HG03108 (cell line): ENCODE measurements around the gene CKMT2.

Experiments used
- ATAC-seq: cut with Tn5 transposase; IDR thresholded peaks from one replicate; pipeline ENCODE4 v1.9.1; 2021; ENCODE audit warnings: moderate library complexity; ENCODE audit not compliant: unreplicated experiment

The CKMT2 gene

DNA sequence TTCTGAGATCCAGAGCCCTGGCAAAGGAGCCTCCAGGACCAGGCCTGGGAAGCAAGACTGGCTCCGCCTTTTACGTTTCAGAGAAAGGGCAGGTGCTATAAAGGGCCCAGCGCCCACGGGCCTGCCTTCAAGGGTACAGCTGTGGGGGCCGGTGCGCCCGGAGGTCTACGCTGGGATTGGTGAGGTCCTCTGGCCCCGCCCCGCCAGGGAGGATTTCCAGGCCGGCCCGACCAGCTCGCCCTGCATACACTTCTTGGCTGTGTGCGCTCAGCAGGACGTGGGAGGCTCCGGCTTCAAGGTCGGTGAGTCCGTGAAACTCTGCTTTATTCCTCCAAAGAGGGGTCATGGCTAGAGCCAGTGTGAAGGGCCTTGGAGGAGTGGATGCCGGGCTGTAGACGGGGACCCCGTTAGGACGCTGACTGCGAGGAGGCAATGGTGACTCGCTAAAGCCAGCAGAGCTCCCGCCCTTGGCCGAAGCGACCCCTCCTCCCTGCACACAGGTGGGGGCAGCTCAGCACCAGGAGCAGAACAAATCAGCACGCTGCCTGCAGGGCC, at the start of gene CKMT2:
Gene CKMT2, plus strand, starts transcription at position 243 of the 555 bp plus-strand sequence. CDS start 17,811 bp downstream, outside the sequence.
- no peak for ATAC-seq

DNA sequence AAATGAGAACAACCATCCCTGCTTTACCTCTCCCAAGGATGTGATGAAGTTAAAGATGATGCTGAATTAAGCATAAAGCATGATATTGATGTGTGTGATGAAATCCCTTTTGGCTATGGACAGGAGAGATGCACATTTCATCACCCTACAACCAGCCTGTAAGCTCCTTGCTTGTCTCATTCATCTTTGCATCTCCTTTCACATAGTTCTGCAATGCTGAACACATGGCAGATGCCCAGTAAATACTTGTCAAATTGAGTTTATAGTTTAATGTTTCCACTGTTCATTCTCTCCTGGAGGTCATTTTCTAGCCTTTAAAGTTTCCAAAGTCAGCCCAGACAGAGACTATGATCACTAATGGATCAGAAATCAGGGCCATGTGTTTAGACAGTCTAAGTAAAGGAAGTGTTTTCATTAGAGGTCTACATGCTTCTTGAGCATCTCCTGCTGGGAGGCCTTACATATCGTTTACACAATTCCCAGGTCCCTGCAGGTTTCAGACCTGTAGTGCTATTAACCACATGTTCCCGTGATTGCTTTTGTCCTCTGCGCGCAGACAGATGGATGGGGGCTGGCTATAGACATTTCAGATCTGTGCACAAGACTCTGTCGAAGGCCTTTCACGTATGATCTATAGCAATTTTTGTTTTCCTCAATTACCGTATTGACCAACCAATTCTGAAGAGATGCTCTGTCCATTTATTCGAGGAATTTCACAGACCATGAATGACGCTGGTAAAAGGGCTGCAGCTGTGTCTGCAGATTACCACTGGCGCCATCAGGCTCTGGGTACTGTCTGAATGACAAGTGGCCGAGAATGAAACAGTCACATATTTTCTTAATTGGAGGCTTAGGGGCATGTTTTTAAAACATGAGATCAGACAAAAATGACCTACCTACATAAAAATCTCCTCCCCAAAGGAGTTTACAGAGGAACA, 49.0 kb upstream of the CKMT2 start:
- no peak for ATAC-seq

DNA sequence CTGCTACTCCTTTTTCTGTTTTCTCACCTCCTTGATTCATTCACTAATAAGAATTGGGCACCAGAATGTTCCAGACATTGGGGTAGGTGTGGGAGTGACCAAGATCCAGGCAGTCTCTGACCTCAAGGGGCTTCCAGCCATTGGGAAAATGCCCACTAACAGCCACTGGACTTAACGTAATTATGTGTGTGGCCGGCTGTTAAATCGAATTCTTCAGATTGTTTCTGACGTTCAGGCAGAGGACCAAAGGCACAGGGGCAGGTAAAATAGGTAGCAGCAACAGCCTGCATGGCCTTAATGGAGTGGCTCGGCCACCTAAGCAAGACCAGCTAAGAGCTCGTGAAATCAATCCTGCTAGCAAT, 48.4 kb upstream of the CKMT2 start:
- ATAC-seq, result no peak

DNA sequence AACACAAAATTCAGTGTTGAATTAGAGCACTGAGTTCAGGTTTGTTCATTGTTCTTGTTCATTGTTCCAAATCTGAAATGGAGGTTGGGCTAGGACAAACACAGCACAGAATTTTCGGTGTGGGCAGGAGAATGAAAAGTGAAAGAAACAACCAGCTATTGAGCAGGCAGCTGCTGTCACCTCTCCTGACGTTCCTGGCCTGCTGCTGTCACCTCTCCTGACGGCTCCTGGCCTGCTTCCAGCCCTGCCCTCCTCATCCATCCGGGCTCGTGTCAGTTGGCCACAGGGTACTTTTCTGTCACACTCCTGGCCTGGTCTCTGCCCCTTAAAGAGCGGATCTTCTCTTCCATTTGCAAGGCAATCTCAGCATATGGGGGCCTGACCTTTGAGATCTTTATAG, 45.2 kb upstream of the CKMT2 start:
- ATAC-seq, result no peak

DNA sequence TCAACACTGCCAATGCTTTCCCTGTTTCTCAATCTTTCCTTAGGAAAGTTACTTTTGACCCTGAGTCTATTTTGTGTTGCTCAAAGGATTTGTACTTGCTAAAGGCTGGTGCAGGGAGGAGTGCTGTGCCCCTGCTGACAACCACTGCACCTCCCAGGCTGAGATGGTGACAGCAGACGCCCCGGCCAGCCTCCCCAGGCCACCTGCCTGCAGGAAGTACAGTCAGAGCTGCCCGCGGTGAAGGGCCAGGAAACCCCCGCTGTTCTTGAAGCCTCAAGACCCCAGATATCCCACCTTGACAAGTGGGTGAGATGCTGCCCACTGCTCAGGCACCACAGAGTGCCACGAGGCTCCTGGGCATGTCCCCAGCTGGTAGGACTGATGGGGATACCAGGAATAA, 44.2 kb upstream of the CKMT2 start:
- ATAC-seq, result no peak

DNA sequence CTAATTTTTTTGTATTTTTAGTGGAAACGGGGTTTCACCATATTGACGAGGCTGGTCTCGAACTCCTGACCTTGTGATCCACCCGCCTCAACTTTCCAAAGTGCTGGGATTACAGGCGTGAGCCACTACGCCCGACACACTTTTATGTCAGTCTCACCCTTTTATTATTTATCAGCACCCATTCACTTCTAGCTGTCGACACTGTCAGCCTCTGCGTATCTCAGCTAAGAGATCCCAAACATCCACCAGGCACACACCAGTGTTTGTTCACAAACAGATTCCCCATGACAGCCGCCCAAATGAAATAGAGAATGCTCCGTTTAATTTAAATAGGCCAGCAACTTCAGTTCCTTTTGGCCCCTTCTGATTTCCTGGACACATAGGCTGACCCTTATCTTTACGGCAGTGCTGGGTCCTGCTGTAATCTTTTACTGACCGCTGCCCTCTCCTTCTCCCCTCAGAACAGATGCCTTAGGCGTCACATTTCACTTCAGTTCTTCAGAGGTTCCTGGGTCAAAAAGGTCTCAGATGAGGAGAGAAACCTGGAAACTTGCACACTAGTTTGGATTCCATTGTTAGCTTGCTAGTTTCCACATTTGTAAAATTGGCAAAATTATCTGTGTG, 43.1 kb upstream of the CKMT2 start:
- ATAC-seq, result no peak

DNA sequence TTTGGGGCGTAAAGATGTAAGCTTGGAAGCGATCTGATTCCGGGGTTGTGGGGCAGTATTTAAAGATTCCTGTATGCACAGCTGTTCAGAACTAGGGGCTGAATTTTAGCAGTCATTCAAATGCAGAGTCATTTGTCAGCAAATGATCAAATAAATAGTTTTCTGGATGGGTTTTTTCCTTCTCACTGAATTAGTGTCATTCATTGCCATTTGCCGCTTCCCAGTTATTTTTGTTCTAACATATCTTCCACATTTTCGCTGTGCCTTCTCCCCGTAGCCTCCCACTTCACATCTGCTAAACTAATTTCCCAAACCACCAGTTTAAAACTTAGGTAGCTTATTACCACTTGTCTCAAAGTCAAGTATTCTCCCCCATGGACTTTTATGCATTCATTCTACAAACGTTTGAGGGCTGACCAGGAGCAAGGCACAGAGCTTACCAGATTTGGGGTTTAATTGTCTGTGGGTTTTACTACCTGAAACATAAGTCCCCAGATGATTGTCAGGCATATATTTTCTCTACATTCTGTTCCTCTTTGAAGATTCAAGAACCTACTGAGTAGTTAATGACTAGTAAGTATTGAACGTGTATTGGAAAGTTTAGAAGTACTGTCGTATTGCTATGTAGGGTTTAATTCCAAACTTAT, 41.3 kb upstream of the CKMT2 start:
- no peak for ATAC-seq

DNA sequence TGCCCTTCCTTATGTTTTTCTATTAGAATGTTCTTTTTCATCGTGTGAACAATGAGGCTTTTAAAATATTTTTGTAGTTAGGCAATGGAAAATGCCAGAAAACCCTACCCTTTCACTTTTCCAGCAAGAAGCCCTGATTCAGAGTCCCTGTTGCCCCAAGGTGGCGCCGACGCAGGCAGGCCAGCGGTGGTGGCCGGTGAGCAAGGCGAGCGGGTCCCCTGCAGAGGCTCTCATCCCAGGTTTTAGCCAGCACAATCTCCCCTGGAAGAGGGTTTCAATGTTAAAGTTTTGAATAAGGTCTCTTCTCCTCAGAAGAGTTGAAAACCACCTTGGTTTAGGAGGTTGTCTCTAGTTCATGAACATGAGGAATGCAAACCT, 40.8 kb upstream of the CKMT2 start:
- no peak for ATAC-seq

DNA sequence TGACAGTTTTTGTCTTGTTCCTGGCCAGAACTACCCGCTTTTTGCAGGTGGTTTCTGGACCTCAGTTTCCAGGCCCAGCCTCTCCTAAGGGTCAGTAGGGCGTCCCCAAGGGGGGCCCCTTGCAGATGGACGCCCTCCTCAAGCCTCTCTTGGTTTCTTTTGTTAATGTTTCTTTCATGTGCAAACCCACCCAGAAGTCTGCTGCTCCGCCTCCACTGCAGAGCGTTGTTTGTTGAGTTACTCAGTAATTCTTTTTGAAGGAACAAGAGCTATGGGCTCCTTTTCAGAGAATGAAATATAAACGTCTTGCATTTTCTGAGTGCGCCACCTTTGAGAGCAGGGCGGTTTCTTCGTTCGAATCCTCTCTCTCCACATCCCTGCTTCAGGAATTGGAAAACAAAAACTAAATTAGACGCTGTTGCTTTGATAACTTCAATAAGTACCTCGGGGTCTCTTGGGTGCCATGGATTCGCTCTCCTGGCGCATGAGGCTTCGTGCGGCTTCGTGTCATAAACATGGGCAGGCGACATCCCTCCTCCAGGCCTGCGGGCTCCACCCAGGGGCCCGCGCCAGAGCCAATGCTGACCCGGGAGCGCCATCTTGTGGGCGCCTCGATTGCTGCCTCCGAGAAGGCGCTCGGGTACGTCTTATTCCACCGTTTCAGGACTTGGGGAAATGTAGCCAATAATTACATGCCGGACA, 38.3 kb upstream of the CKMT2 start:
- ATAC-seq, result no peak

DNA sequence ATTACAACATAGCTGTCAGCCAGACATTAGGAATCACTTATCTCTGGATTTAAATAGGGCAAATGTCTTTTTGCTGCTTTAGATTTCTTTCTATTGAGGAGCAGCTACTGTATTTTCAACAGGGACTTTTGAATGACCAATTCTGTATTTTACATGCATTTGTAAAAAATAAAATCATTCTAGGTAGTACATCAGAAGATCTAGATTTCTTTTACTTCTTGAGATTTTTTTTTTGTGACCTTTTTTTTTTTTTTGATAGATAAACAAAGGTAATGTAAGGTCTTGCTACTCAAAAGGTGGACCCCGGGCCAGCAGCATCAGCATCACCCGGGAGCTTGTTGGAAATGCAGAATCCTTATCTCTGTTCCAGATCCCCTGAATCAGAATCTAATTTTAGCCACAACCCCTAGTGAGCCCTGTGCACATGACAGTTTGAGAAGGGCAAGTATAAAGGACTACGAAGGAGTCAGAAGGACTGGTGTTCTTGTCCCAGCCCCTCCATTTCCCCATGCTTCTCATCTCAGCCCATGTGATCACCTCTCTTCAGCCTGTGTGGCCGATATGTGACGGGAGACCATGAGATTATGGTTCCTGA, 37.7 kb upstream of the CKMT2 start:
- ATAC-seq, result no peak

DNA sequence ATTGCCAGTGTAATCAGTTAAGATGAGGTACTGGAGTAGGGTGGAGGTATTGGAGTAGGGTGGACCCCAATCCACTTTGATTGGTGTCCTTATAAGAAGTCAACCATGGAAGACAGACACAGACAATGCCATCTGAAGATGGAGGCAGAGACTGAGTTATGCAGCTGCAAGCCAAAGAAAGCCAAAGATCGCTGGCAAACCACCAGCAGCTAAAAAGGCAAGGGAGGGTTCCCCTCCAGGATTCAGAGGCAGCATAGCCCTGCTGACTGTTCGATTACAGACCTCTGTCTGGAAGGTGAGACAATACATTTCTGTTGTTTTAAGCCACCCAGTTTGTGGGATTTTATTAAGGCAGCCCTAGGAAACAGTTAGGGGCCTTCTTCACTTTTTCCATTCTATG, 30.5 kb upstream of the CKMT2 start:
- no peak for ATAC-seq

DNA sequence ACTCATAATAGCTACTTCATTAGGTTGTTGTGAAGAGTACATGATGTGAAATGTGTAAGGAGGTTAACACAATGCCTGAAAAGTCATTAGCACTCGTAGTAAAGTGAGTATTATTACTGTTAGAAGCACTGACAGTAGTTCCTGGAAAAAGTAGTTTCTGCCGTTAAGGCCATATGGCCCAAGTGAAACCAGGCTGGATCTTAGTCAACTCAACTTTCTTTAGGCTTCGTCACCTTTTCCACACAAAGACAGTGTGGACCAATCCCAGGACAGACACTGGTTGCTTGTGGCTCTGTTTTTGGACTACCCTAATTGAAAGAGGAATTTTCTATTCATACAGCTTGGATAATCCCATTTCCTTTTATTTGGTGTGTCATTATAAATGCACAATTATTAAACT, 29.4 kb upstream of the CKMT2 start:
- no peak for ATAC-seq

DNA sequence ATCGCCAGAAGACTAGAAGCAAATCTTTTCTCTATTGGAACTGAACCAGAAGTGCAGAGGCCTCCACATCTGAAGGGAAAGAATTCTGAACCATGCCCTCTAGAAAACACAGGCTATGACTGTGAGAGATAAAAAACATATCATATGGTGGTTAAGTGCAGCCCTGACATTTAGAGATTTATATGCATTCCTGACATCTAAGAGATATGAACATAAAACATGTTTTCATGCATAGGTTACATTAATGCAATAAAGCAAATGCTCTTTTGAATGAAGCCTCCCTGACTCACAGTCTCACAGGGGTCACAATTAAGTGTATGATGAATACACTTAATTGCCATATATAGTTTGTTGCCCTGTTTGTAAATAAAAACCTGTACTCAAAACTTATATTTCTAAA, 28.9 kb upstream of the CKMT2 start:
- no peak for ATAC-seq

DNA sequence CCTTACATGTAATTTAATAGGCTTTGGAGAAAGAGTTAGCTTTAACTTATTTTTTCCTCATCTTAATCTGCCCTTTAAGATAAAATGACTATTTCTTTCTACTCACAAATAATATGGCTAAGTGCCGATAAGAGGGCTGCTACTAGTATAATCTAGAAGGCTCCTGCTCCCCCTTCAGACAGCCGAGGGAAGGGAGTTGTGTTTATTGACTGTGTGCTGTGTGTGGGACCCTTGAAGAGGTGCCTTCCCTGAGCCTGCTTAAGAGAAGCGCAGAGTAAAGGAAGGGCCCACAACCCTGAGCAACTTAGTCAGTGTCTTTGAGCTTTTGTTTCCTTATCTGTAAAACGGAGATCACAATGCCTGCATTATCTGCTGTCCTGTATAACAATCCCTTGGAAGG, 28.1 kb upstream of the CKMT2 start:
- no peak for ATAC-seq

DNA sequence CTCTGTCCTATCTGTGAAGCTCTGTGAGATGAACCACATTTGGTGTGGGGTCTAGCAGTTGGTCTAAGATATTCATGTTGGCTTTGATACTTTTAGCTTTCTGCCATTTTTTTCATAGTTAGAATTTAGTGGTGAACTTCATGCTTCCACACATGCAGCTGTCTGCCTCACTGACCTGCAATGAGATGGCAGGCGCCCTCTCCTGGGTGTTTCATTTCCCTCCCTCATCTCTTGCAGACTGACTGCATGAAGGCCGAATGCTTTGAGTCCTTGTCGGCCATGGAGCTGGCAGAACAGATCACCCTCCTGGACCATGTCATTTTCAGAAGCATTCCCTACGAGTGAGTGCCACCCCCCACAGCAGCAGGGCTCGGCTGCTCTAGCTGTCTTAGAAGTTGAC, 26.1 kb upstream of the CKMT2 start:
- ATAC-seq, result no peak

DNA sequence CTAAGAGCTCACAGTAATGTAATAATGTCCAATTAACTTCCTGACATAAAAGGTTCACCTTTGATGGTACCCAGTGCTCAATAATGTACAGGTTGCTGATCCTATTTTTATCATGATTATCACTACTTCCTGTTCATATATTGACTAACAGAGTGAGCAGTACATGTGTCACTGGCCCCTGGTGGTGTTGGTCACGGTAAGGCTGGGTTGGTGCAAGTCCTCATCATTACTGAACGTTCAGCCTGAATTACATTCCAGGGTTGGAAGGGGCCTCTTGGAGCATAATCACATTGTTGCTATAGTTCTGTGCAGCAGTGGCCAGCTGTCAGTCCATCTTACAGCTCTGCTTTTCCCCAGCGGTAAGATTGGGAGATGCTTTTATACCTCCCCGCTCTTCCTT, 24.2 kb upstream of the CKMT2 start:
- ATAC-seq, result no peak

DNA sequence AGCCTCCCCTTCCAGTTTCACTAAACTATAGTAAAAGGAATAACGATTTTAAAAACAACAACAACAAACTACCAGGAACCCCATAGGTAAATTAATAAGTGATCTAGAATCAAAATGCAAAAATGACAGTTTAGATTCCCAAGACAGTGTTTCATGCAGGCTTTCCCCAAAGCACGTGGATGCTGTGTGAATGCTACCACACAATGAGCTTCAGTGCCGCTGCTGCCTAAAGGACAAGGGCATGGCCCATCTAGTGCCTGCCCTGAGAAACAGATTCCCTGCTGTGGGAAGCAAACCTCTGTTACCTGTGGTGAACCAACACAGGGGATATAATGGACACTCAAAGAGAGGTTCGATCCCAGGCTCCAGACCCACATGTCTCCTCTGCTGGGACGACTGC, 23.7 kb upstream of the CKMT2 start:
- ATAC-seq, result no peak

DNA sequence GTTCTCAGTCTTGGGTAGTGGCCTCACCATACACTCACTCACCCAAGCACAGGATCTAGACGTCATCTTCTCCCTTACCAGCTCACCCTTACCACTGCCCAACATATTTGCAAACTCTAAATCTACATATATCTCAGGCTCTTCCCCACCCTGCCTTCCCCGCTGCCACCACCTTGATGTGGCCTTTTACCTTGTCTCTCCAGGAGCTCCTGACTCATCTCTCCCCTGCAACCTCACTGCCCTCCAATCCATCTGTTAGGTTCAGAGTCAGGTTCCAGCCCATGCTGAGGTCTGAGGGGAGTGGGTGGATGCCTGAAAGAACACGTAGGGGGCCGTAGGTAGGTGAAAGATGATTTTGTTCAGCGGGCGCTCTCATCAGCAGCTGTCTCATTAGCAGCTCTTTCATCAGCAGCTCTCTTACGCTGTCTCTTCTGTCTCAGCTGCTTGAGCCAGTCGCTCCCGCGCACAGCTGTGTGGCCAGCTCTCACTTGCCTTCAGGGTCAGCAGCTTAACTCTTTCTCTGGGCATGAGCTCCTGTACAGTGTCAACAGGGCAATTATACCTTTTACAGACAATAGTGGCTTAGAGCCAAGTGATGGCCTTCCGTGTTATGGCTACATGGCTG, 23.1 kb upstream of the CKMT2 start:
- no peak for ATAC-seq

DNA sequence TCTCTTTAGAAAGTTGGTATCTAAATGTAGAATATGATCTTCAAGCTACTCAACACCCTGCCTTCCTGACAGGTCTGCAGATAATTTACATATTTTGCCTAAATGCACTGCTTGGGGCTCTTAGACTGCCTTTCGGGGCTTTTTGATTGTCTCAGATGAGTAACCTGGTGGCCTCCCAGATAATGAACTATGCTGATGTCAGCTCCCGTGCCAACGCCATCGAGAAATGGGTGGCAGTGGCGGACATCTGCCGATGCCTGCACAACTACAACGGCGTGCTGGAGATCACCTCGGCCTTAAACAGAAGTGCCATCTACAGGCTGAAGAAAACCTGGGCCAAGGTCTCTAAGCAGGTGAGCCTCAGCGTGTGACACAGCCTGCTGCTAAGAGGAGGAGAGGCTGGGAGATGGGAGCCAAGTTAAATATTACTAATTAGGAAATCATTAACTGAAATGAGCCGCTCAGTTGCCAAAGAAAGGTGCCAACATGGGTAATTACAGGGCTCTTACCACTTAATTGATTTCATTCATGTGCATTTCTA, 20.8 kb upstream of the CKMT2 start:
- ATAC-seq, result peak; percentile 50

DNA sequence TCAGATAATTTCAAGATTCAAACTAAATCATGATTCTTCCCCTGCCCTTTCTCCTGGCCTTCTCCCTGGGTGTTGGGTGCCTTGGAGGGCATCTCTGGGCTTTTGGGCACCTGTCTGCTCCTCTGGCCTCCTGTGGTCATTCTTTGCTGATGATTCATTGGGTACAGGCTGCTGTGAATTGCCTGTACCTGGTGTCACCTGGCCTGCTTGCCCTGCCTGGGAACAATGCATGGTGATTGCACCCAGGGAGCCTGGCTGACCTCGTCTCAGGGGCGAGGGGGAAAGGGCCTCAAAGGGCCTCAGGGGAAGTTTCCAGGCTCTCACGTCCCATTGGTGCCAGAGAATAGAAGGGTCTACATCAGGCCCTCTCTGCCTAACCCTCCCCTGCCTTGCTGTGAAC, 20.1 kb upstream of the CKMT2 start:
- ATAC-seq, result no peak
